Activated CD4-positive, CD25-positive, alpha-beta regulatory T cell treated with anti-CD3 and anti-CD28 coated beads, Interleukin-2, amount 50 U/mL, for 16 hours (primary cell): ENCODE measurements around the gene NLN.

ENCODE experiments used
- DNase-seq: peaks from one replicate; pipeline ENCODE4 v3.0.0-alpha.2; 2020; ENCODE audit warnings: low read depth, low spot score

Gene NLN

GRCh38 chr5:65808818-65809217, 86.8 kb downstream of the NLN start:
- DNase-seq: no peak

GRCh38 chr5:65809817-65810531, 88.0 kb downstream of the NLN start:
- no peak for DNase-seq

- no peak for DNase-seq
These were observed 89.0 kb downstream of the NLN start for GRCh38 chr5:65811004-65811403.

GRCh38 chr5:65811885-65812284, 89.9 kb downstream of the NLN start:
- no peak for DNase-seq

- no peak for DNase-seq
These were observed 90.6 kb downstream of the NLN start for GRCh38 chr5:65812648-65813047.

- DNase-seq: no peak
These were observed 91.2 kb downstream of the NLN start for GRCh38 chr5:65813174-65813573.

GRCh38 chr5:65815161-65815560, 93.2 kb downstream of the NLN start:
- DNase-seq: no peak

GRCh38 chr5:65816729-65817128, 94.7 kb downstream of the NLN start:
- no peak for DNase-seq

GRCh38 chr5:65817931-65818330, 95.9 kb downstream of the NLN start:
- DNase-seq: no peak

GRCh38 chr5:65818592-65818991, 96.6 kb downstream of the NLN start:
- DNase-seq: no peak

- DNase-seq: no peak
These were observed 97.4 kb downstream of the NLN start for GRCh38 chr5:65819215-65819904.

GRCh38 chr5:65819905-65820240, 97.9 kb downstream of the NLN start:
- no peak for DNase-seq

GRCh38 chr5:65820373-65820772, 98.4 kb downstream of the NLN start:
- no peak for DNase-seq

GRCh38 chr5:65821966-65822365, 100.0 kb downstream of the NLN start:
- DNase-seq: no peak

GRCh38 chr5:65822710-65823109, 100.7 kb downstream of the NLN start:
- DNase-seq: no peak

- DNase-seq: no peak
These were observed 101.2 kb downstream of the NLN start for GRCh38 chr5:65823204-65823603.

GRCh38 chr5:65823845-65824445, 101.9 kb downstream of the NLN start:
- no peak for DNase-seq

GRCh38 chr5:65825408-65826328, 103.7 kb downstream of the NLN start:
- DNase-seq: no peak

- DNase-seq: no peak
These were observed 106.3 kb downstream of the NLN start for GRCh38 chr5:65828022-65828896.

- DNase-seq: no peak
These were observed 108.9 kb downstream of the NLN start for GRCh38 chr5:65830856-65831255.

- DNase-seq: no peak
These were observed 109.3 kb downstream of the NLN start for GRCh38 chr5:65831276-65831675.
